ENCODE measurements around the gene CST7.

DNA sequence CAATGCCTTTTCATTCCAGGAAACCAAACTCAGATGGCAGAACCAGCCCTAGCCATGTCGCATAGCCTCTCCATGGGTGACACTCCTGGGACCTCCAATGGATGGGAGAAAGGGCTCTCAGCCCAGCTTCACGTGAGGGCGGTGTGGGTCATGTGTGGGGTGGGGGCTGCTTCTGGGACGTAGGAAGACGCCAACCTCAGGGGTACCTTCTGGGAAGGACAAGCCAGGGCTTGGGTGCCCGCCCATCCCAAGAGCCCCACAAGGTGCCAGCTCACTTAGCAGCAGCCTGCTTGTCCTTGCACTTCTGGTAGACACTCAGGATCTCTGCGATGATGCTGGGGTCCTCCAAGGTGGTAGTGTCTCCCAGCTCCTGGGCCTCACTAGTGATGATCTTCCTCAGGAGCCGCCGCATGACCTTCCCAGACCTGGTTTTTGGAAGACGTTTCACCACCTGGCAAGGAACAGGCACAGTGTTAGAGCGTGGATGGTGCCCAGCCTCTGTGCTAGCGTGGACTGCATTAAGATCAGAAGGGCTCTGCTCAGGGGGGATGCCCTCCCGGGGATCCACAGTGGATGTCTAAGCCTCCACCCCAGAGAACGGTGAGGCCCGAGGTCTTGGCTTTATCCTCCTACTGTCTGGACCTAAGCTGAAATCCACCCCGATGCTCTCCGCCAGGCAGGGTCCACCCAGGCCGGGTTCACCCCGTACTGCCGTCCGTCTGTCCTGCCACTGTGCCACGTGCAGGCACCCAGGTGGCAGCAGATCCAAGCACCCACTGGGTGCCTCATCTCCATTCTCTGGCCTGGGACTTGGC, 58.6 kb downstream of the CST7 start:
- TF ChIP-seq, protein P1, sequence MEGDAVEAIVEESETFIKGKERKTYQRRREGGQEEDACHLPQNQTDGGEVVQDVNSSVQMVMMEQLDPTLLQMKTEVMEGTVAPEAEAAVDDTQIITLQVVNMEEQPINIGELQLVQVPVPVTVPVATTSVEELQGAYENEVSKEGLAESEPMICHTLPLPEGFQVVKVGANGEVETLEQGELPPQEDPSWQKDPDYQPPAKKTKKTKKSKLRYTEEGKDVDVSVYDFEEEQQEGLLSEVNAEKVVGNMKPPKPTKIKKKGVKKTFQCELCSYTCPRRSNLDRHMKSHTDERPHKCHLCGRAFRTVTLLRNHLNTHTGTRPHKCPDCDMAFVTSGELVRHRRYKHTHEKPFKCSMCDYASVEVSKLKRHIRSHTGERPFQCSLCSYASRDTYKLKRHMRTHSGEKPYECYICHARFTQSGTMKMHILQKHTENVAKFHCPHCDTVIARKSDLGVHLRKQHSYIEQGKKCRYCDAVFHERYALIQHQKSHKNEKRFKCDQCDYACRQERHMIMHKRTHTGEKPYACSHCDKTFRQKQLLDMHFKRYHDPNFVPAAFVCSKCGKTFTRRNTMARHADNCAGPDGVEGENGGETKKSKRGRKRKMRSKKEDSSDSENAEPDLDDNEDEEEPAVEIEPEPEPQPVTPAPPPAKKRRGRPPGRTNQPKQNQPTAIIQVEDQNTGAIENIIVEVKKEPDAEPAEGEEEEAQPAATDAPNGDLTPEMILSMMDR (conservative IDR thresholded peaks at IDR 0.05; ENCODE audit: low read depth, low read length) = no peak
- TF ChIP-seq EZH2 (IDR thresholded peaks at IDR 0.05; ENCODE audit: low read length, unreplicated experiment) = no peak
